Astrocyte of the spinal cord (primary cell): Measurements from ENCODE around the gene HERC6.

Source experiments
- DNase-seq: peaks from one replicate; pipeline ENCODE4 v3.0.0; 2011; ENCODE audit warnings: low read depth, low spot score
- H3K4me3 ChIP-seq: 2 replicates; pipeline ENCODE4 v1.5.1; 2011; ENCODE audit warnings: low read depth, mild to moderate bottlenecking, low read length, moderate library complexity
- CTCF ChIP-seq: IDR thresholded peaks from 2 replicates; pipeline ENCODE4 v1.5.1; 2012; ENCODE audit warnings: low read depth, mild to moderate bottlenecking, low read length, inconsistent platforms
- in situ Hi-C: cut with HindIII; loops from 2 replicates; pipeline ENCODE4 v1.10.0; 2017; ENCODE audit warnings: low sequenced_read_pairs

Gene HERC6

GRCh38 chr4:88413801-88414200 lies 35.1 kb downstream of the HERC6 start:
- no peak for DNase-seq
- in situ Hi-C loops = no loop called here
- no peak overlapping the region for H3K4me3 ChIP-seq
- no peak for TF ChIP-seq CTCF

GRCh38 chr4:88414755-88415154 lies 36.1 kb downstream of the HERC6 start:
- in situ Hi-C loops = no loop called here
- no peak for DNase-seq
- H3K4me3 ChIP-seq = no peak overlapping the region
- no peak for TF ChIP-seq CTCF

GRCh38 chr4:88415982-88416381 lies 37.3 kb downstream of the HERC6 start:
- in situ Hi-C loops = no loop called here
- no peak overlapping the region for H3K4me3 ChIP-seq
- DNase-seq = no peak
- TF ChIP-seq CTCF = no peak

- H3K4me3 ChIP-seq = no peak overlapping the region
- in situ Hi-C loops = no loop called here
- no peak for TF ChIP-seq CTCF
- DNase-seq = no peak
Measured at GRCh38 chr4:88418411-88418810, 39.8 kb downstream of the HERC6 start.

GRCh38 chr4:88419874-88420273 lies 41.2 kb downstream of the HERC6 start:
- DNase-seq = no peak
- no peak overlapping the region for H3K4me3 ChIP-seq
- TF ChIP-seq CTCF = no peak
- in situ Hi-C loops = no loop called here

- in situ Hi-C loops = no loop called here
- no peak for TF ChIP-seq CTCF
- H3K4me3 ChIP-seq = no peak overlapping the region
- DNase-seq = no peak
Measured at GRCh38 chr4:88420844-88421243, 42.2 kb downstream of the HERC6 start.

GRCh38 chr4:88422403-88422802 lies 43.8 kb downstream of the HERC6 start:
- no peak overlapping the region for H3K4me3 ChIP-seq
- no peak for DNase-seq
- in situ Hi-C loops = no loop called here
- TF ChIP-seq CTCF = no peak
